ENCODE measurements around the gene IQSEC1. TPM values are rescaled to one million over a fixed set of nuclear protein-coding genes. Genes with fewer than 3 reads are reported as not detected.

The IQSEC1 gene
- total RNA-seq, 1 experiment from 2014 or later = 13.3 TPM

DNA sequence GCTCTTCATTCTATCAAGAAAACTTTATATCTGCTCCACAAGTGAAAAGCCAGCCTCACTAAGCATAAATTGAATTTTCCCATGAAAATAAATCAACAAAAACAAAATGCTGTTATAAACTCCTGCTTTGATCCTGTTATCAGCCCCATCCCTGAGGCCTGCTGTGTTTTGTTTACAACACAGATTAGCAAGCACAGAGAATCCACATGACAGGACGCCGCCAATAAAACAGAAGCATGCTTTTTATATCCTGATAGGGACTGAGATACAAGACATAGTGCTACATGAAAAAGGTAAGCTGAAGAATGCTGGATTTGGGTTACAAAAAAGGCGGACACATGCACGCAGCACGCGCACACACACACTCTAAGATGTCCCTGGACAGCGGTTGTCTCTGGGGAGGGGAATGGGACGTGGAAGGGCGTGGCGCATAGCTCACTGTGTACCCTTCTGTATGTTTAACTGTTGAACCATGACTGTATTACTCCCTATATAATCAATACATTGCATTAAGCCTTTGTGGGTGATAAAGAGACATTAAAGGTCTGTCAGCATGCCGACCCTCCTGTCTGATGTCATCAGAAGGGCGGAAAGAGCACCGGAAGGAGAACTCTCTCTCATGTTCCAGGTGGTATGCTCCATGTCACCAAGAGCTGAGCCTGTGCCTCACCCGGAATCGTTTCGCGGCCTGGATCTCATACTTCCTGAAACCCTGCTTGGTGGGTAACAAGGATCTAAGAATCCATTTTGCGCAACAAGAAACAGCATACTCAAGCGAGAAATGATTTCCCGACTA, 93.9 kb downstream of the IQSEC1 start:
- no TSS peak for BruUV-seq (replicated peaks)
- peaks cover 13% of the 10 kb centered on the region for H3K27me3 Mint-ChIP-seq (ENCODE audit: unreplicated experiment)
- TF ChIP-seq, protein P1, sequence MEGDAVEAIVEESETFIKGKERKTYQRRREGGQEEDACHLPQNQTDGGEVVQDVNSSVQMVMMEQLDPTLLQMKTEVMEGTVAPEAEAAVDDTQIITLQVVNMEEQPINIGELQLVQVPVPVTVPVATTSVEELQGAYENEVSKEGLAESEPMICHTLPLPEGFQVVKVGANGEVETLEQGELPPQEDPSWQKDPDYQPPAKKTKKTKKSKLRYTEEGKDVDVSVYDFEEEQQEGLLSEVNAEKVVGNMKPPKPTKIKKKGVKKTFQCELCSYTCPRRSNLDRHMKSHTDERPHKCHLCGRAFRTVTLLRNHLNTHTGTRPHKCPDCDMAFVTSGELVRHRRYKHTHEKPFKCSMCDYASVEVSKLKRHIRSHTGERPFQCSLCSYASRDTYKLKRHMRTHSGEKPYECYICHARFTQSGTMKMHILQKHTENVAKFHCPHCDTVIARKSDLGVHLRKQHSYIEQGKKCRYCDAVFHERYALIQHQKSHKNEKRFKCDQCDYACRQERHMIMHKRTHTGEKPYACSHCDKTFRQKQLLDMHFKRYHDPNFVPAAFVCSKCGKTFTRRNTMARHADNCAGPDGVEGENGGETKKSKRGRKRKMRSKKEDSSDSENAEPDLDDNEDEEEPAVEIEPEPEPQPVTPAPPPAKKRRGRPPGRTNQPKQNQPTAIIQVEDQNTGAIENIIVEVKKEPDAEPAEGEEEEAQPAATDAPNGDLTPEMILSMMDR (IDR thresholded peaks at IDR 0.05; ENCODE audit: unreplicated experiment) = no peak
- H3K4me3 Mint-ChIP-seq (ENCODE audit: low read depth, unreplicated experiment) = no peak overlapping the region
- intact Hi-C loops (cut with micrococcal nuclease; ENCODE audit: unreplicated experiment) = no loop called here
- no peaks in the 10 kb centered on the region for H3K9me3 Mint-ChIP-seq (ENCODE audit: low read depth, unreplicated experiment)
- no peak overlapping the region for H3K27ac Mint-ChIP-seq (ENCODE audit: unreplicated experiment)
- peaks cover 3% of the 10 kb centered on the region for H3K36me3 Mint-ChIP-seq (ENCODE audit: insufficient read depth, unreplicated experiment)
- no peak for DNase-seq
- CTCF ChIA-PET = no interaction called here
- no peaks in the 10 kb centered on the region for H3K4me1 Mint-ChIP-seq (ENCODE audit: low read depth, unreplicated experiment)

DNA sequence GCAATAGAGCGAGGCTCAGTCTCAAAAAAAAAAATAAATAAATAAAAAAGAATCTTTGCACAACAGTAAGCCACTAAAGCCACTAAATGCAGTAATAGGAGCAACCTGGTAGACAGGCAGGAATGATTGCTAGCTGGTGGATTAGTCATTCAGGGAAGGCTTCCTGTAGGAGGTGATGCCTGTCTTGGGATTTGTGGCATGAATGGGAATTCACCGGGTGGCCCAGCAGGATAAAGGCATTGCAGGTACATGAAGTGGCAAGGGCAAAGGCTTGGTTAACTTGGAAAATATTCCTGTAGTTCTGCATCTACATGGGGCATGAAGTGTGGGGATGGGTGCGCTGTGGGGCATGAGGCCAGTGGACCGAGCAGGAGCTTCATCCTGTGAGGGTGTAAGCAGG, 94.5 kb downstream of the IQSEC1 start:
- DNase-seq = no peak
- Mint-ChIP-seq H3K27me3 (ENCODE audit: unreplicated experiment) (peaks cover 13% of the 10 kb centered on the region), H3K4me1 (ENCODE audit: low read depth, unreplicated experiment) (no peaks in the 10 kb centered on the region), H3K4me3 (ENCODE audit: low read depth, unreplicated experiment) (no peak overlapping the region), H3K9me3 (ENCODE audit: low read depth, unreplicated experiment) (no peaks in the 10 kb centered on the region), H3K27ac (ENCODE audit: unreplicated experiment) (no peak overlapping the region), H3K36me3 (ENCODE audit: insufficient read depth, unreplicated experiment) (peaks cover 3% of the 10 kb centered on the region)
- CTCF ChIA-PET = no interaction called here
- TF ChIP-seq, protein P1 (IDR thresholded peaks at IDR 0.05; ENCODE audit: unreplicated experiment) = no peak
- intact Hi-C loops (cut with micrococcal nuclease; ENCODE audit: unreplicated experiment) = no loop called here
- no TSS peak for BruUV-seq (replicated peaks)

DNA sequence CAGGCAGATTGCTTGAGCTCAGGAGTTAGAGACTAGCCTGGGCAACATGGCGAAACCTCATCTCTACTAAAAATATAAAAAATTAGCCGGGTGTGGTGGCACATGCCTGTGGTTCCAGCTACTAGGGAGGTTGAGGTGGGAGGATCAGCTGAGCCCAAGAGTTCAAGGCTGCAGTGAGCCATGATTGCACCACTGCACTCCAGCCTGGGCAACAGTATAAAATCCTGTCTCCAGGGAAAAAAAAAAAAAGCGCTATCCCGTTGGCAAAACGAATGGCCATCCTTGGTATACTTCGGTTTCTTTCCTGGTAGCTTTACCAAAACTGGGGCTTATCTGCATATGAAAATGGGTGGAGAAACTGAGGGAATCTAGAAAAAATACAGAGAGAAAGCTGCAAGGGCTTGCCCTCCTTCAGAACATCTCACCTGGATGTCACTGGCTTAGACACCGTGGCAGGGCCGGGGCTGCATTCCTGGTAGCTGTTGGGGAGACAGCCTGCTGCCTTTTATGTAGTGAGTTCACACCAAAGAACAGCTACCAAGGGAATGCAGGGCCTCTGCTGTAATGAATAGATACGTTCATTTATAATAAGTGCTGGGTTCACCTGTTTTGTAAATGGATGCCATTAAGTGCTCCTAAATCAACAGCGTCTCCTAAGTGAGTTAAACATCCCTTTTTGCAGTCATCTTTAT, 96.0 kb downstream of the IQSEC1 start:
- TF ChIP-seq, protein P1 (IDR thresholded peaks at IDR 0.05; ENCODE audit: unreplicated experiment) = no peak
- Mint-ChIP-seq H3K36me3 (ENCODE audit: insufficient read depth, unreplicated experiment) (peaks cover 3% of the 10 kb centered on the region), H3K4me3 (ENCODE audit: low read depth, unreplicated experiment) (no peak overlapping the region), H3K4me1 (ENCODE audit: low read depth, unreplicated experiment) (no peaks in the 10 kb centered on the region), H3K27me3 (ENCODE audit: unreplicated experiment) (peaks cover 13% of the 10 kb centered on the region), H3K27ac (ENCODE audit: unreplicated experiment) (no peak overlapping the region), H3K9me3 (ENCODE audit: low read depth, unreplicated experiment) (no peaks in the 10 kb centered on the region)
- DNase-seq = no peak
- intact Hi-C loops (cut with micrococcal nuclease; ENCODE audit: unreplicated experiment) = no loop called here
- BruUV-seq (replicated peaks) = no TSS peak
- CTCF ChIA-PET = interaction anchor here (0.5 kb wide), 1 partner anchor 149 kb away, joined by 7 read pairs; no protein-coding TSS in a partner anchor

GRCh38 chr3:12975748-12976522, 97.3 kb downstream of the IQSEC1 start:
- H3K36me3 Mint-ChIP-seq (ENCODE audit: insufficient read depth, unreplicated experiment) = peaks cover 3% of the 10 kb centered on the region
- CTCF ChIA-PET = no interaction called here
- no peaks in the 10 kb centered on the region for H3K4me1 Mint-ChIP-seq (ENCODE audit: low read depth, unreplicated experiment)
- BruUV-seq (replicated peaks) = no TSS peak
- intact Hi-C loops (cut with micrococcal nuclease; ENCODE audit: unreplicated experiment) = no loop called here
- H3K9me3 Mint-ChIP-seq (ENCODE audit: low read depth, unreplicated experiment) = no peaks in the 10 kb centered on the region
- H3K4me3 Mint-ChIP-seq (ENCODE audit: low read depth, unreplicated experiment) = no peak overlapping the region
- TF ChIP-seq, protein P1 (IDR thresholded peaks at IDR 0.05; ENCODE audit: unreplicated experiment) = no peak
- peaks cover 15% of the 10 kb centered on the region for H3K27me3 Mint-ChIP-seq (ENCODE audit: unreplicated experiment)
- no peak for DNase-seq
- no peak overlapping the region for H3K27ac Mint-ChIP-seq (ENCODE audit: unreplicated experiment)
